Adrenal gland (tissue), 12 donors: ENCODE data around the gene RASSF10. TPM values are rescaled to one million over a fixed set of nuclear protein-coding genes. Genes with fewer than 3 reads are reported as not detected.

ENCODE experiments used
- DNase-seq, 7 donors: peaks; one replicate each; pipeline ENCODE4 v3.0.0-alpha.2; 2019 to 2020
- H3K27ac ChIP-seq, 5 donors: fragments of 200-600 bp; sonication (generic) in 4 of 5; 1 replicate in 3 of 5; 2 replicates in 2 of 5; pipeline versions ENCODE4 v1.5.1 to v1.8.0; 2016 to 2020; ENCODE audit warnings: mild to moderate bottlenecking in 1 of 5
- H3K27me3 ChIP-seq: fragments of 200-600 bp; 2 replicates; pipeline ENCODE4 v1.8.0; 2021
- H3K36me3 ChIP-seq, 2 donors: fragments of 200-600 bp; replicated peaks in 1 of 2; 1 replicate in 1 of 2; 2 replicates in 1 of 2; pipeline versions ENCODE4 v1.5.1 to v1.8.0; 2018 to 2022
- H3K4me1 ChIP-seq, 2 donors: fragments of 200-600 bp; replicated peaks in 1 of 2; 1 replicate in 1 of 2; 2 replicates in 1 of 2; pipeline versions ENCODE4 v1.5.1 to v1.8.0; 2018 to 2021
- H3K4me3 ChIP-seq, 4 donors: fragments of 200-600 bp; sonication (generic) in 3 of 4; one replicate each; pipeline ENCODE4 v1.5.1; 2016 to 2018
- H3K9me3 ChIP-seq, 3 donors: fragments of 200-600 bp; sonication (generic) in 1 of 3; replicated peaks in 1 of 3; 1 replicate in 2 of 3; 2 replicates in 1 of 3; pipeline versions ENCODE4 v1.5.1 to v1.8.0; 2016 to 2021
- CTCF ChIP-seq, 6 experiments: fragments of 450-650 bp in 4 of 6; fragments of 200-600 bp in 2 of 6; sonication (generic) in 1 of 6; IDR thresholded peaks; 1 replicate in 5 of 6; 2 replicates in 1 of 6; pipeline versions ENCODE4 v1.5.1 to v1.8.0; 2016 to 2021; ENCODE audit warnings: antibody characterized with exemption in 6 of 6, mild to moderate bottlenecking in 2 of 6, moderate library complexity in 1 of 6
- POLR2A ChIP-seq, 2 donors: fragments of 450-650 bp; IDR thresholded peaks; one replicate each; pipeline ENCODE4 v1.6.1; 2017; ENCODE audit warnings: antibody characterized with exemption in 2 of 2, mild to moderate bottlenecking in 2 of 2, moderate library complexity in 1 of 2
- WGBS, 4 donors: extraction: QIAGEN DNeasy Blood & Tissue Kit in 2 of 4; methylation state at CpG; one replicate each; pipeline versions ENCODE4 v1.1.5 to v1.1.7; 2013 to 2017; 5-methylcytosine and 5-hydroxymethylcytosine counted together
- intact Hi-C, 2 donors: fragments of 100-400 bp; cut with DNase I; formaldehyde crosslinking; loops; one replicate each; pipeline versions ENCODE4 v1.14.1 to v1.15.0; 2022 to 2023
- polyA plus RNA-seq, 3 donors: library from polyadenylated mRNA; stranded (reverse); fragments of 200-250 nt in 2 of 3; fragments of 350-450 nt in 1 of 3; fragmentation: Illumina TruSeq in 1 of 3; extraction: RNeasy Lipid Tissue Mini Kit (QIAGEN cat#74804) in 1 of 3; gene quantifications; one replicate each; pipeline ENCODE4 v1.2.3, GENCODE V29; 2013 to 2014
- total RNA-seq, 9 donors: library from RNA; depleted of rRNA in 4 of 9; stranded (reverse); fragments of >200 nt in 4 of 9; fragments of 120-200 nt in 1 of 9; fragmentation: NEBNext Ultra II Directional in 1 of 9; extraction: Animal tissue kit (Norgen Biotek cat#: 25700) in 1 of 9; gene quantifications; one replicate each; pipeline versions ENCODE4 v1.1.0 to v1.2.4, GENCODE V29; 2013 to 2023
- donor health status: healthy with polysubstance abuse.
- donor health status: Bipolar disorder and iron deficiency.
- donor health status: DM: yes; HTN: yes; CAD: no.
- donor health status: DM: no; HTN: no; CAD: no.
- donor health status: DM: no; HTN: no; CAD: no.
- donor health status: DM: yes; HTN: yes; CAD: no.

Gene RASSF10
- total and polyA plus RNA-seq, 12 donors, result 0.07 TPM; not detected in 11

DNA sequence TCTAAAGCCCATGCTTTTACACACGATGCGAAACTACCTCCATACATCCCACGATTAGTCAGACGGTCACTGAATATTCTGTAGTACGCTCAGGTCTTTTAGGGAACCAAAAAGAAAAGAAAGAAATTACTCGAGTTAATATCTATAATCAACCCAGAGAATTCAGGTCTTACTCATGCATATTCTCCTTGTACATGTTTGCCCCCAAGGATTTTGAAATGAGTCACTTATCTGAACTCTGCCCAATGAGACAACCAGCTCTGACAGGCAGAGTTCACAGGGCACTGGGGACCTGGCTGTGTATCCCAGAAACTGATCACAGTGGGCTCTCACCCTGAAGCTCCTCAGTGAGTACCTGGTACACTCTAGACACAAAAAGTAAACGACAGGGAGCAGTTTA, 29.2 kb downstream of the RASSF10 start:
- intact Hi-C loops, result no loop called here
- DNase-seq, result no peak
- TF ChIP-seq CTCF (IDR thresholded peaks at IDR 0.05), result no peak
- TF ChIP-seq POLR2A (IDR thresholded peaks at IDR 0.05), result no peak
- Histone ChIP-seq H3K36me3 (no peaks in the 10 kb centered on the region), H3K9me3 (no peaks in the 10 kb centered on the region), H3K4me1 (no peaks in the 10 kb centered on the region), H3K27me3 (peaks cover 11% of the 10 kb centered on the region), H3K4me3 (no peak overlapping the region), H3K27ac (no peak overlapping the region)
- WGBS, 4 donors, result 77 to 88% (median 81%) methylated on average over 7 of the region's 7 CpGs

- no peaks in the 10 kb centered on the region for H3K36me3 ChIP-seq
- H3K4me3 ChIP-seq, result no peak overlapping the region
- TF ChIP-seq CTCF (IDR thresholded peaks at IDR 0.05), result no peak
- no peak for TF ChIP-seq POLR2A (IDR thresholded peaks at IDR 0.05)
- H3K27me3 ChIP-seq, result peaks cover 11% of the 10 kb centered on the region
- DNase-seq, result no peak
- H3K9me3 ChIP-seq, result no peaks in the 10 kb centered on the region
- H3K4me1 ChIP-seq, result no peaks in the 10 kb centered on the region
- 66 to 77% (median 75%) methylated on average over 5 of the region's 5 CpGs for WGBS, 4 donors
- intact Hi-C loops, result no loop called here
- H3K27ac ChIP-seq, result no peak overlapping the region
Measured at GRCh38 chr11:13039126-13039525, 30.0 kb downstream of the RASSF10 start.

GRCh38 chr11:13040969-13041561, 31.9 kb downstream of the RASSF10 start:
- H3K9me3 ChIP-seq, result no peaks in the 10 kb centered on the region
- WGBS, 4 donors, result 61 to 72% (median 65%) methylated on average over 4 of the region's 4 CpGs
- H3K27ac ChIP-seq, result no peak overlapping the region
- no peak for DNase-seq
- H3K27me3 ChIP-seq, result peaks cover 5% of the 10 kb centered on the region
- no peaks in the 10 kb centered on the region for H3K4me1 ChIP-seq
- intact Hi-C loops, result no loop called here
- no peak overlapping the region for H3K4me3 ChIP-seq
- no peaks in the 10 kb centered on the region for H3K36me3 ChIP-seq
- TF ChIP-seq CTCF (IDR thresholded peaks at IDR 0.05), result no peak
- TF ChIP-seq POLR2A (IDR thresholded peaks at IDR 0.05), result no peak

GRCh38 chr11:13042873-13043342, 33.8 kb downstream of the RASSF10 start:
- no peak overlapping the region for H3K27ac ChIP-seq
- no peak overlapping the region for H3K4me3 ChIP-seq
- no peaks in the 10 kb centered on the region for H3K36me3 ChIP-seq
- DNase-seq, result no peak
- 69 to 76% (median 71%) methylated on average over 5 of the region's 5 CpGs for WGBS, 4 donors
- H3K27me3 ChIP-seq, result no peaks in the 10 kb centered on the region
- no peaks in the 10 kb centered on the region for H3K9me3 ChIP-seq
- intact Hi-C loops, result no loop called here
- no peaks in the 10 kb centered on the region for H3K4me1 ChIP-seq
- no peak for TF ChIP-seq POLR2A (IDR thresholded peaks at IDR 0.05)
- no peak for TF ChIP-seq CTCF (IDR thresholded peaks at IDR 0.05)
